NCI-H128 (cell line): ENCODE results near the gene DAPK1.

Experiments used
- DNase-seq: peaks from one replicate; lab custom pipeline; 2025; ENCODE audit not compliant: unreplicated experiment; lab: John Stamatoyannopoulos, UW

The DAPK1 gene

GRCh38 chr9:87497604-87498045, at the start of gene DAPK1:
TSS of gene DAPK1 (plus strand) at chr9:87497867. CDS start at chr9:87499078, 1,211 bp downstream.
- DNase-seq, result peak; percentile 23

- no peak for DNase-seq
Observed at GRCh38 chr9:87451149-87451548, 46.5 kb upstream of the DAPK1 start.

GRCh38 chr9:87455407-87455806, 42.3 kb upstream of the DAPK1 start:
- no peak for DNase-seq

- no peak for DNase-seq
Observed at GRCh38 chr9:87461256-87461655, 36.4 kb upstream of the DAPK1 start.

GRCh38 chr9:87464110-87464991, 33.3 kb upstream of the DAPK1 start:
- no peak for DNase-seq

GRCh38 chr9:87464992-87465378, 32.7 kb upstream of the DAPK1 start:
- DNase-seq, result no peak

- DNase-seq, result no peak
Observed at GRCh38 chr9:87465816-87466215, 31.9 kb upstream of the DAPK1 start.

GRCh38 chr9:87467187-87467586, 30.5 kb upstream of the DAPK1 start:
- no peak for DNase-seq

- no peak for DNase-seq
Observed at GRCh38 chr9:87469793-87470465, 27.7 kb upstream of the DAPK1 start.

GRCh38 chr9:87471746-87472145, 25.9 kb upstream of the DAPK1 start:
- no peak for DNase-seq

- DNase-seq, result no peak
Observed at GRCh38 chr9:87475463-87475862, 22.2 kb upstream of the DAPK1 start.

- DNase-seq, result no peak
Observed at GRCh38 chr9:87478226-87478992, 19.3 kb upstream of the DAPK1 start.

- DNase-seq, result no peak
Observed at GRCh38 chr9:87479801-87480201, 17.9 kb upstream of the DAPK1 start.

- DNase-seq, result no peak
Observed at GRCh38 chr9:87481890-87482855, 15.5 kb upstream of the DAPK1 start.

GRCh38 chr9:87490225-87490624, 7.4 kb upstream of the DAPK1 start:
- DNase-seq, result no peak

- no peak for DNase-seq
Observed at GRCh38 chr9:87490907-87491306, 6.8 kb upstream of the DAPK1 start.

- DNase-seq, result no peak
Observed at GRCh38 chr9:87491523-87491922, 6.1 kb upstream of the DAPK1 start.

- DNase-seq, result no peak
Observed at GRCh38 chr9:87492642-87493041, 5.0 kb upstream of the DAPK1 start.

- no peak for DNase-seq
Observed at GRCh38 chr9:87494970-87495471, 2.6 kb upstream of the DAPK1 start.

- DNase-seq, result no peak
Observed at GRCh38 chr9:87497080-87497603, 525 bp upstream of the DAPK1 start.
